ENCODE data around the gene MLST8.

MLST8 gene

GRCh38 chr16:2223221-2223941 lies 18.1 kb downstream of the MLST8 start, which contains the start of gene E4F1 (continued):
- TF ChIP-seq ZBTB26 (tag by site-specific recombination; optimal IDR thresholded peaks at IDR 0.05) (peak; percentile 78), ZNF610 (tag by site-specific recombination; IDR thresholded peaks at IDR 0.05; ENCODE audit: borderline replicate concordance) (peak; percentile 75; the same call in 1 of the 2 replicates), ZNF146 (tag by site-specific recombination; IDR thresholded peaks at IDR 0.05) (peak; percentile 35; the same call in 1 of the 2 replicates), ZNF10 (tag by site-specific recombination; IDR thresholded peaks at IDR 0.05) (no peak), HOXA7 (CRISPR knock-in tag; IDR thresholded peaks at IDR 0.05; ENCODE audit: borderline replicate concordance) (no peak), ZNF18 (tag by site-specific recombination; IDR thresholded peaks at IDR 0.05) (no peak), ZNF416 (tag by site-specific recombination; IDR thresholded peaks at IDR 0.05) (no peak), KLF1 (tag by site-specific recombination; IDR thresholded peaks at IDR 0.05) (peak; percentile 92), BCL11A (tag by site-specific recombination; IDR thresholded peaks at IDR 0.05; ENCODE audit: low read depth) (no peak), SCRT2 (tag by site-specific recombination; IDR thresholded peaks at IDR 0.05) (no peak), ZNF501 (tag by site-specific recombination; IDR thresholded peaks at IDR 0.05) (peak; percentile 81; the same call in 1 of the 2 replicates), ZNF701 (tag by site-specific recombination; IDR thresholded peaks at IDR 0.05) (no peak), INSM2 (tag by site-specific recombination; IDR thresholded peaks at IDR 0.05) (peak; percentile 78), ZNF274 (IDR thresholded peaks at IDR 0.05; ENCODE audit: low read length) (no peak), ZNF274 (tag by site-specific recombination; IDR thresholded peaks at IDR 0.05; ENCODE audit: borderline replicate concordance) (no peak), ZNF664 (tag by site-specific recombination; IDR thresholded peaks at IDR 0.05) (no peak), ZNF521 (tag by site-specific recombination; IDR thresholded peaks at IDR 0.05) (no peak), ZNF830 (tag by site-specific recombination; IDR thresholded peaks at IDR 0.05; ENCODE audit: low read depth) (no peak), ZNF221 (tag by site-specific recombination; IDR thresholded peaks at IDR 0.05; ENCODE audit: borderline replicate concordance) (no peak), ZNF175 (tag by site-specific recombination; IDR thresholded peaks at IDR 0.05) (no peak), YY2 (tag by site-specific recombination; IDR thresholded peaks at IDR 0.05) (peak; percentile 95), ZSCAN30 (tag by site-specific recombination; IDR thresholded peaks at IDR 0.05) (peak; percentile 82), TRIM28 (IDR thresholded peaks at IDR 0.05; ENCODE audit: borderline replicate concordance, low read length) (no peak), ZNF423 (tag by site-specific recombination; IDR thresholded peaks at IDR 0.05) (no peak), ZNF513 (tag by site-specific recombination; IDR thresholded peaks at IDR 0.05) (no peak), ZNF24 (tag by site-specific recombination; IDR thresholded peaks at IDR 0.05) (no peak; the same call in 1 of the 2 replicates), ZNF600 (tag by site-specific recombination; IDR thresholded peaks at IDR 0.05) (peak; percentile 70), SETDB1 (IDR thresholded peaks at IDR 0.05; ENCODE audit: insufficient read length, low read length) (no peak), ZNF549 (tag by site-specific recombination; IDR thresholded peaks at IDR 0.05) (no peak), ZNF548 (tag by site-specific recombination; IDR thresholded peaks at IDR 0.05) (no peak), ZNF133 (tag by site-specific recombination; IDR thresholded peaks at IDR 0.05) (no peak), ZNF292 (tag by site-specific recombination; IDR thresholded peaks at IDR 0.05; ENCODE audit: borderline replicate concordance, low read depth) (no peak), ZBTB49 (tag by site-specific recombination; IDR thresholded peaks at IDR 0.05; ENCODE audit: low read depth) (no peak), OVOL3 (tag by site-specific recombination; IDR thresholded peaks at IDR 0.05) (no peak)

Data from HEK293 (cell line).